Lung (tissue), 12 donors: ENCODE results near the gene FBXL17. TPM values are rescaled to one million over a fixed set of nuclear protein-coding genes. Genes with fewer than 3 reads are reported as not detected.
"Not testable (repeated sequence)": the region's sequence is repeated elsewhere in the genome, so short reads cannot be mapped to it uniquely, and the experiment has no call there.

Experiments
- ATAC-seq: fragments of 200-7000 bp; cut with Tn5 transposase; one replicate; pipeline ENCODE4 v1.9.1; 2020; ENCODE audit warnings: moderate number of reproducible peaks; ENCODE audit not compliant: insufficient read depth, low FRiP score
- DNase-seq, 3 donors: peaks; one replicate each; pipeline ENCODE4 v3.0.0-alpha.2; 2013 to 2017
- H3K27ac ChIP-seq, 2 donors: one replicate each; pipeline ENCODE4 v1.5.1; 2013; ENCODE audit warnings: mild to moderate bottlenecking in 2 of 2, moderate library complexity in 2 of 2, control low read depth in 1 of 2, inconsistent platforms in 1 of 2, low read depth in 1 of 2, low read length in 1 of 2
- H3K27me3 ChIP-seq, 3 donors: one replicate each; pipeline ENCODE4 v1.5.1; 2013; ENCODE audit warnings: low read length in 2 of 3; ENCODE audit not compliant: control insufficient read depth in 3 of 3, insufficient read depth in 3 of 3
- H3K36me3 ChIP-seq, 4 donors: one replicate each; pipeline ENCODE4 v1.5.1; 2013; ENCODE audit warnings: low read length in 4 of 4, mild to moderate bottlenecking in 1 of 4, moderate library complexity in 1 of 4; ENCODE audit not compliant: control insufficient read depth in 4 of 4, insufficient read depth in 4 of 4
- H3K4me1 ChIP-seq, 5 donors: one replicate each; pipeline ENCODE4 v1.5.1; 2013; ENCODE audit warnings: low read length in 5 of 5, mild to moderate bottlenecking in 2 of 5, moderate library complexity in 1 of 5; ENCODE audit not compliant: control insufficient read depth in 5 of 5, insufficient read depth in 5 of 5
- H3K4me3 ChIP-seq: one replicate; pipeline ENCODE4 v1.5.1; 2013; ENCODE audit warnings: mild to moderate bottlenecking, control low read depth, moderate library complexity
- H3K9ac ChIP-seq, 2 donors: one replicate each; pipeline ENCODE4 v1.5.1; 2013; ENCODE audit warnings: low read length in 2 of 2, control low read depth in 1 of 2; ENCODE audit not compliant: insufficient read depth in 1 of 2
- H3K9me3 ChIP-seq, 4 donors: one replicate each; pipeline ENCODE4 v1.5.1; 2013; ENCODE audit warnings: low read length in 3 of 4, mild to moderate bottlenecking in 1 of 4, moderate library complexity in 1 of 4; ENCODE audit not compliant: control insufficient read depth in 4 of 4, insufficient read depth in 3 of 4
- WGBS, 2 donors: extraction: QIAGEN DNeasy Blood & Tissue Kit; methylation state at CpG; one replicate each; pipeline ENCODE4 v1.1.7; 2013; 5-methylcytosine and 5-hydroxymethylcytosine counted together
- polyA plus RNA-seq, 2 donors: library from polyadenylated mRNA; stranded (reverse); fragments of 200-250 nt; gene quantifications; one replicate each; pipeline ENCODE4 v1.2.1, GENCODE V29; 2013
- total RNA-seq, 2 donors: library from RNA; depleted of rRNA in 1 of 2; stranded (reverse); fragments of >200 nt in 1 of 2; gene quantifications; one replicate each; pipeline ENCODE4 v1.2.1, GENCODE V29; 2014 to 2021
- TF ChIP-seq, protein P1 (sequence below): IDR thresholded peaks from 2 replicates; pipeline ENCODE4 v1.5.1; 2012; ENCODE audit warnings: mild to moderate bottlenecking; ENCODE audit errors: control extremely low read depth, extremely low read depth
- donor health status: control.
- donor health status: control.
- donor health status: Bipolar disorder and iron deficiency.
- donor health status: healthy.
- donor health status: DM: yes; HTN: yes; CAD: no.

The FBXL17 gene
- total and polyA plus RNA-seq, 4 donors: 4.0 to 23.9 (median 13.6) TPM

DNA sequence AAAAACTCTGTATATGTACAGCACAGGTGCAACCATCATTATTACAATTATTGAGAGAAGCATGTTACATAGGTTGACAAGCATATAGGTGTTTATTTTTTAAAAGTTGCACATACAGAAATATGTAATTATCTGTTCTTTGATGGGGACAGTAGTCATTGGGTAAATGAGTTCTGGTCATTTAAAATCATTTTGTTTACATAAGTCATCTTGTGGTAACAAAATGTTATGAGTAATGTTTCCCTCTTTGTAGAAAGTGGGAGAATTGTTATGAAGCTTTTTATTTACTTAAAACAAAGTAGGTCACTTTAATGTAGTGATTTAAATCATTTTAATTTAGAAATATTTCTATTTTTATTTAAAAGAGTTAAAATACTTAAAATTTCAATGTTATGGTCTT is 33.8 kb upstream of the FBXL17 start:
- ATAC-seq (no peak), DNase-seq (no peak)
- no peaks in the 10 kb centered on the region for H3K36me3 ChIP-seq
- TF ChIP-seq, protein P1, sequence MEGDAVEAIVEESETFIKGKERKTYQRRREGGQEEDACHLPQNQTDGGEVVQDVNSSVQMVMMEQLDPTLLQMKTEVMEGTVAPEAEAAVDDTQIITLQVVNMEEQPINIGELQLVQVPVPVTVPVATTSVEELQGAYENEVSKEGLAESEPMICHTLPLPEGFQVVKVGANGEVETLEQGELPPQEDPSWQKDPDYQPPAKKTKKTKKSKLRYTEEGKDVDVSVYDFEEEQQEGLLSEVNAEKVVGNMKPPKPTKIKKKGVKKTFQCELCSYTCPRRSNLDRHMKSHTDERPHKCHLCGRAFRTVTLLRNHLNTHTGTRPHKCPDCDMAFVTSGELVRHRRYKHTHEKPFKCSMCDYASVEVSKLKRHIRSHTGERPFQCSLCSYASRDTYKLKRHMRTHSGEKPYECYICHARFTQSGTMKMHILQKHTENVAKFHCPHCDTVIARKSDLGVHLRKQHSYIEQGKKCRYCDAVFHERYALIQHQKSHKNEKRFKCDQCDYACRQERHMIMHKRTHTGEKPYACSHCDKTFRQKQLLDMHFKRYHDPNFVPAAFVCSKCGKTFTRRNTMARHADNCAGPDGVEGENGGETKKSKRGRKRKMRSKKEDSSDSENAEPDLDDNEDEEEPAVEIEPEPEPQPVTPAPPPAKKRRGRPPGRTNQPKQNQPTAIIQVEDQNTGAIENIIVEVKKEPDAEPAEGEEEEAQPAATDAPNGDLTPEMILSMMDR: no peak
- no peak overlapping the region for H3K4me3 ChIP-seq
- no peaks in the 10 kb centered on the region for H3K9me3 ChIP-seq
- H3K27ac ChIP-seq: no peak overlapping the region
- no peak overlapping the region for H3K9ac ChIP-seq
- no peaks in the 10 kb centered on the region for H3K4me1 ChIP-seq
- no peaks in the 10 kb centered on the region for H3K27me3 ChIP-seq

DNA sequence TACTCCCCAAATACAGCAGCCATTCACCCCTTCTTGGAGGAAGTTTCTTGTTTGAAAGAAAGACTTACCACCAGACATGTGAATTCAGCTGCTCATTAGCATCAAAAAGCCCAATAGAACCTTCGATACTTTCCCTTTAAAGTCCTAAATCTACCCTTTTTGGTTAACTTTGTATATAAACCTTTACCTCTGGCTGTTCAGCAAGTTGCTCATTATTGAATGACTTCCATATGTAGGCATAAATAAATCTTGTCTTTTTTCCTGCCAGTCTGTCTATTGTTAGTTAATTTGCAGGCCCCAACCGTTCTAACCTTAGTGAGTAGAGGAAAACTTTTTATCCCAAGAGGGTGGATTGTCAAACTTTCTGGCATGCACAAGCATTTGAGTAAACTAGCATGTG is 27.9 kb upstream of the FBXL17 start:
- Histone ChIP-seq H3K36me3 (no peaks in the 10 kb centered on the region), H3K4me1 (no peaks in the 10 kb centered on the region), H3K4me3 (no peak overlapping the region), H3K9ac (no peak overlapping the region), H3K9me3 (no peaks in the 10 kb centered on the region), H3K27me3 (no peaks in the 10 kb centered on the region), H3K27ac (no peak overlapping the region)
- DNase-seq (no peak), ATAC-seq (no peak)
- WGBS, 2 donors: 54 to 71% methylated on average over 2 of the region's 2 CpGs
- TF ChIP-seq, protein P1: no peak

DNA sequence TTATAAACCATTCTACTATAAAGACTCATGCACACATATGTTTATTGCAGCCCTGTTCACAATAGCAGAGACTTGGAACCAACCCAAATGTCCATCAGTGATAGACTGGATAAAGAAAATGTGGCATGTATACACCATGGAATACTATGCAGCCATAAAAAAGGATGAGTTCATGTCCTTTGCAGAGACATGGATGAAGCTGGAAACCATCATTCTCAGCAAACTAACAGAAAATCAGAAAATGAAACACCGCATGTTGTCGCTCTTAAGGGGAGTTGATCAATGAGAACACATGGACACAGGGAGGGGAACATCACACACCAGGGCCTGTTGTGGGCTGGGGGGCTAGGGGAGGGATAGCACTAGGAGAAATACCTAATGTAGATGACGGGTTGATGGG is 23.3 kb upstream of the FBXL17 start:
- not testable (repeated sequence) for ATAC-seq, H3K27me3 ChIP-seq, H3K9me3 ChIP-seq, H3K4me3 ChIP-seq, H3K36me3 ChIP-seq, DNase-seq, H3K27ac ChIP-seq, H3K4me1 ChIP-seq, H3K9ac ChIP-seq
- 95 to 97% methylated on average over 3 of the region's 3 CpGs for WGBS, 2 donors

DNA sequence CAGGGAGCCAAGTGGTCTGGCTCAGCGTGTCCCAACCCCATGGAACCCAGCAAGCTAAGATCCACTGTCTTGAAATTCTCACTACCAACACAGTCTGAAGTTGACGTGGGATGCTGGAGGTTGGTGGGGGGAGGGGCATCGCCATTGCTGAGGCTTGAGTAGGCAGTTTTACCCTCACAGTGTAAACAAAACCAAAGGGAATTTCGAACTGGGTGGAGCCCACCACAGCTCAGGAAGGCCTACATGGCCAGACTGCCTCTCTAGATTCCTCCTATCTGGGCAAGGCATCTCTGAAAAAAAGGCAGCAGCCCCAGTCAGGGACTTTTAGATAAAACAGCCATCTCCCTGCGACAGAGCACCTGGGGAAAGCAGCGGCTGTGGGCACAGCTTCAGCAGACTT is 17.1 kb upstream of the FBXL17 start:
- no peak for DNase-seq
- no peak for ATAC-seq
- Histone ChIP-seq H3K9ac (no peak overlapping the region), H3K9me3 (peaks cover 0 to 8% (median 0%) of the 10 kb centered on the region in 4 donors), H3K4me1 (no peaks in the 10 kb centered on the region), H3K27me3 (no peaks in the 10 kb centered on the region), H3K36me3 (no peaks in the 10 kb centered on the region), H3K27ac (no peak overlapping the region), H3K4me3 (no peak overlapping the region)
- TF ChIP-seq, protein P1: no peak
- 73 to 81% methylated on average over 6 of the region's 6 CpGs for WGBS, 2 donors

DNA sequence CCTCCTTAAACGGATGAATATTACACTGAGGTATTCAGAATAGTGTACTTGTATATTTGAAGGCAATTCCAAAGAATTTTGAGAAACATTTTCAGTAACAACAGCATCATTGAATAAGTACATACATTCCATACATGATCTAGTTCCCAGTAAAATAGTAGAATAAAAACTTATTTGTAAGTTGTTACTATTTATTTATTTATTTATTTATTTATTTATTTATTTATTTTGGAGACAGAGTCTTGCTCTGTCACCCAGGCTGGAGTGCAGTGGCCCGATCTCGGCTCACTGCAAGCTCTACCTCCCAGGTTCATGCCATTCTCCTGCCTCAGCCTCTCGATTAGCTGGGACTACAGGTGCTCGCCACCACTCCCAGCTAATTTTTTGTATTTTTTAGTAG is 14.9 kb upstream of the FBXL17 start:
- H3K9ac ChIP-seq, H3K9me3 ChIP-seq, H3K27me3 ChIP-seq, ATAC-seq, H3K27ac ChIP-seq, H3K4me3 ChIP-seq, DNase-seq, H3K36me3 ChIP-seq, H3K4me1 ChIP-seq: not testable (repeated sequence)
- 87 to 91% methylated on average over 5 of the region's 5 CpGs for WGBS, 2 donors
